Right atrium auricular region (tissue), 2 donors: Measurements from ENCODE around the gene NCOA7. TPM values are rescaled to one million over a fixed set of nuclear protein-coding genes. Genes with fewer than 3 reads are reported as not detected.
"Not testable (repeated sequence)": the region's sequence is repeated elsewhere in the genome, so short reads cannot be mapped to it uniquely, and the experiment has no call there.

ENCODE experiments used
- DNase-seq: peaks from one replicate; pipeline ENCODE4 v3.0.0-alpha.2; 2019; ENCODE audit warnings: low spot score
- H3K27ac ChIP-seq, 2 donors: fragments of 200-600 bp; sonication (generic); 1 replicate in 1 of 2; 2 replicates in 1 of 2; pipeline ENCODE4 v1.5.1; 2016 to 2019
- H3K27me3 ChIP-seq, 2 donors: fragments of 200-600 bp; sonication (generic); one replicate each; pipeline versions ENCODE4 v1.5.1 to v1.6.0; 2017 to 2019
- H3K36me3 ChIP-seq: fragments of 200-600 bp; sonication (generic); one replicate; pipeline ENCODE4 v1.5.1; 2016
- H3K4me1 ChIP-seq, 2 donors: fragments of 200-600 bp; sonication (generic); one replicate each; pipeline versions ENCODE4 v1.5.1 to v1.6.0; 2017 to 2019
- H3K4me3 ChIP-seq, 2 donors: fragments of 200-600 bp; sonication (generic); 1 replicate in 1 of 2; 2 replicates in 1 of 2; pipeline ENCODE4 v1.5.1; 2017 to 2019; ENCODE audit warnings: mild to moderate bottlenecking in 1 of 2, moderate library complexity in 1 of 2
- H3K9me3 ChIP-seq, 2 donors: fragments of 200-600 bp; sonication (generic); one replicate each; pipeline ENCODE4 v1.5.1; 2019
- CTCF ChIP-seq, 2 donors: fragments of 200-600 bp; sonication (generic); IDR thresholded peaks; one replicate each; pipeline ENCODE4 v1.5.1; 2019; ENCODE audit warnings: antibody characterized with exemption in 2 of 2
- total RNA-seq, 2 donors: library from RNA; depleted of rRNA; stranded (reverse); fragments of >200 nt; gene quantifications; one replicate each; pipeline ENCODE4 v1.1.0, GENCODE V29; 2016

NCOA7 gene
- total RNA-seq, 2 donors from 2014 or later, result 12.2 to 12.7 TPM

GRCh38 chr6:125968493-125968892 is 177.7 kb downstream of the NCOA7 start:
- no peak for TF ChIP-seq CTCF (IDR thresholded peaks at IDR 0.05)
- DNase-seq, result no peak
- no peaks in the 10 kb centered on the region for H3K27me3 ChIP-seq
- H3K4me1 ChIP-seq, result no peaks in the 10 kb centered on the region
- no peaks in the 10 kb centered on the region for H3K36me3 ChIP-seq
- no peak overlapping the region for H3K27ac ChIP-seq
- no peak overlapping the region for H3K4me3 ChIP-seq
- no peaks in the 10 kb centered on the region for H3K9me3 ChIP-seq

- Histone ChIP-seq H3K36me3 (peaks cover 6% of the 10 kb centered on the region), H3K9me3 (no peaks in the 10 kb centered on the region), H3K4me1 (no peaks in the 10 kb centered on the region), H3K4me3 (no peak overlapping the region), H3K27me3 (no peaks in the 10 kb centered on the region), H3K27ac (no peak overlapping the region)
- DNase-seq, result no peak
- TF ChIP-seq CTCF (IDR thresholded peaks at IDR 0.05), result no peak
These were observed 180.0 kb downstream of the NCOA7 start for GRCh38 chr6:125970760-125971159.

- not testable (repeated sequence) for DNase-seq, H3K27me3 ChIP-seq, H3K36me3 ChIP-seq, H3K27ac ChIP-seq, H3K9me3 ChIP-seq, H3K4me1 ChIP-seq, H3K4me3 ChIP-seq
These were observed 181.7 kb downstream of the NCOA7 start for GRCh38 chr6:125972478-125972877.

GRCh38 chr6:125974214-125974866 is 183.6 kb downstream of the NCOA7 start:
- no peak overlapping the region for H3K4me3 ChIP-seq
- no peaks in the 10 kb centered on the region for H3K9me3 ChIP-seq
- DNase-seq, result no peak
- peak; percentile 26 to 68 for TF ChIP-seq CTCF (IDR thresholded peaks at IDR 0.05)
- H3K4me1 ChIP-seq, result no peaks in the 10 kb centered on the region
- H3K27ac ChIP-seq, result no peak overlapping the region
- H3K36me3 ChIP-seq, result peaks cover 9% of the 10 kb centered on the region
- H3K27me3 ChIP-seq, result no peaks in the 10 kb centered on the region

GRCh38 chr6:125979101-125979500 is 188.3 kb downstream of the NCOA7 start:
- no peaks in the 10 kb centered on the region for H3K9me3 ChIP-seq
- DNase-seq, result no peak
- no peaks in the 10 kb centered on the region for H3K27me3 ChIP-seq
- no peak overlapping the region for H3K4me3 ChIP-seq
- no peak for TF ChIP-seq CTCF (IDR thresholded peaks at IDR 0.05)
- no peak overlapping the region for H3K27ac ChIP-seq
- H3K36me3 ChIP-seq, result peaks cover 9% of the 10 kb centered on the region
- H3K4me1 ChIP-seq, result no peaks in the 10 kb centered on the region

Other genes starting within 250 kb of the NCOA7 start
- 1 to 10 TPM; 1.8 to 2.7 TPM for gene HEY2, start 41.3 kb upstream of the NCOA7 start, total RNA-seq
- 10 to 100 TPM; 16.6 to 30.2 TPM for gene HINT3, start 165.8 kb downstream of the NCOA7 start, total RNA-seq
- 10 to 100 TPM in 1 of 2 donors, 1 to 10 TPM in 1; 9.7 to 10.1 TPM for gene TRMT11, start 195.6 kb downstream of the NCOA7 start, total RNA-seq